ENCODE results near the gene WDR48. TPM values are rescaled to one million over a fixed set of nuclear protein-coding genes. Genes with fewer than 3 reads are reported as not detected.

WDR48 gene
- total RNA-seq, 4 donors from 2014 or later = 28.4 to 84.4 (median 37.0) TPM

GRCh38 chr3:39075910-39076309 lies 24.1 kb downstream of the WDR48 start:
- H3K9me3 ChIP-seq = no peaks in the 10 kb centered on the region
- TF ChIP-seq POLR2A (IDR thresholded peaks at IDR 0.05) (no peak), CTCF (IDR thresholded peaks at IDR 0.05) (no peak)
- intact Hi-C loops (cut with DNase I; ENCODE audit: low total_unique reads) = no loop called here
- no peak overlapping the region for H3K4me3 ChIP-seq
- DNase-seq = no peak
- H3K36me3 ChIP-seq = no peaks in the 10 kb centered on the region
- H3K4me1 ChIP-seq = no peaks in the 10 kb centered on the region
- H3K27ac ChIP-seq = no peak overlapping the region
- H3K27me3 ChIP-seq = no peaks in the 10 kb centered on the region

GRCh38 chr3:39079530-39079929 lies 27.7 kb downstream of the WDR48 start:
- no peaks in the 10 kb centered on the region for H3K9me3 ChIP-seq
- no peak overlapping the region for H3K4me3 ChIP-seq
- H3K36me3 ChIP-seq = no peaks in the 10 kb centered on the region
- intact Hi-C loops (cut with DNase I; ENCODE audit: low total_unique reads) = no loop called here
- no peaks in the 10 kb centered on the region for H3K4me1 ChIP-seq
- DNase-seq = no peak
- H3K27me3 ChIP-seq = no peaks in the 10 kb centered on the region
- no peak for TF ChIP-seq CTCF (IDR thresholded peaks at IDR 0.05)
- TF ChIP-seq POLR2A (IDR thresholded peaks at IDR 0.05) = no peak
- no peak overlapping the region for H3K27ac ChIP-seq

GRCh38 chr3:39080026-39080425 lies 28.2 kb downstream of the WDR48 start:
- TF ChIP-seq POLR2A (IDR thresholded peaks at IDR 0.05) (no peak), CTCF (IDR thresholded peaks at IDR 0.05) (no peak)
- H3K4me1 ChIP-seq = no peaks in the 10 kb centered on the region
- no peak overlapping the region for H3K4me3 ChIP-seq
- no peaks in the 10 kb centered on the region for H3K9me3 ChIP-seq
- no peak for DNase-seq
- no peak overlapping the region for H3K27ac ChIP-seq
- no peaks in the 10 kb centered on the region for H3K27me3 ChIP-seq
- intact Hi-C loops (cut with DNase I; ENCODE audit: low total_unique reads) = no loop called here
- H3K36me3 ChIP-seq = no peaks in the 10 kb centered on the region

GRCh38 chr3:39082666-39083313 lies 31.0 kb downstream of the WDR48 start:
- no peak for TF ChIP-seq CTCF (IDR thresholded peaks at IDR 0.05)
- Histone ChIP-seq H3K4me3 (no peak overlapping the region), H3K4me1 (no peaks in the 10 kb centered on the region), H3K27ac (no peak overlapping the region), H3K36me3 (peaks cover 0 to 3% of the 10 kb centered on the region in 2 donors), H3K9me3 (no peaks in the 10 kb centered on the region), H3K27me3 (no peaks in the 10 kb centered on the region)
- no peak for DNase-seq
- intact Hi-C loops (cut with DNase I; ENCODE audit: low total_unique reads) = no loop called here

GRCh38 chr3:39086144-39086543 lies 34.3 kb downstream of the WDR48 start:
- H3K9me3 ChIP-seq = no peaks in the 10 kb centered on the region
- H3K27me3 ChIP-seq = no peaks in the 10 kb centered on the region
- DNase-seq = no peak
- H3K36me3 ChIP-seq = peaks cover 0 to 3% of the 10 kb centered on the region in 2 donors
- H3K27ac ChIP-seq = no peak overlapping the region
- H3K4me3 ChIP-seq = no peak overlapping the region
- H3K4me1 ChIP-seq = no peaks in the 10 kb centered on the region
- intact Hi-C loops (cut with DNase I; ENCODE audit: low total_unique reads) = no loop called here
- TF ChIP-seq CTCF (IDR thresholded peaks at IDR 0.05) (no peak), POLR2A (IDR thresholded peaks at IDR 0.05) (no peak)

Data from uterus (tissue), 4 donors.